H1 (cell line): ENCODE results near the gene ZBTB45. TPM values are rescaled to one million over a fixed set of nuclear protein-coding genes. Genes with fewer than 3 reads are reported as not detected.

ENCODE experiments used
- CTCF ChIA-PET: fragments of 300-600 bp; sonication (Branson Sonifier 250); formaldehyde crosslinking; loops from one replicate; lab custom pipeline; 2021; ENCODE audit not compliant: partially characterized antibody; lab: Charles Lee
- POLR2A ChIA-PET: fragments of 300-600 bp; sonication (Branson Sonifier 250); formaldehyde crosslinking; loops from one replicate; lab custom pipeline; 2021; ENCODE audit warnings: inconsistent platforms; ENCODE audit not compliant: partially characterized antibody; lab: Charles Lee
- DNase-seq, 2 experiments: peaks; one replicate each; pipeline versions ENCODE4 v3.0.0 to v3.0.0-alpha.2; 2010 to 2022; ENCODE audit warnings: low spot score in 2 of 2, low read depth in 1 of 2, mixed read lengths in 1 of 2
- FAIRE-seq: peaks from 2 replicates; lab custom pipeline; 2011; peaks lifted over from hg19 to GRCh38; lab: Jason Lieb, UNC
- H2AFZ ChIP-seq: 2 replicates; pipeline ENCODE4 v1.8.1; 2012; ENCODE audit warnings: low read length, inconsistent platforms
- H2AK5ac ChIP-seq: 2 replicates; pipeline ENCODE4 v1.6.1; 2013; ENCODE audit warnings: low read depth, low read length
- H2BK120ac ChIP-seq: replicated peaks from 2 replicates; pipeline ENCODE3; 2013; ENCODE audit warnings: low read depth, low read length, inconsistent platforms
- H2BK12ac ChIP-seq: 2 replicates; pipeline ENCODE4 v1.6.1; 2013; ENCODE audit warnings: low read depth, low read length
- H2BK15ac ChIP-seq: 2 replicates; pipeline ENCODE4 v1.6.1; 2013; ENCODE audit warnings: low read length
- H2BK20ac ChIP-seq: 2 replicates; pipeline ENCODE4 v1.6.1; 2013; ENCODE audit warnings: low read length
- H2BK5ac ChIP-seq: 2 replicates; pipeline ENCODE4 v1.6.1; 2013; ENCODE audit warnings: low read depth, low read length
- H3K14ac ChIP-seq: 2 replicates; pipeline ENCODE4 v1.6.1; 2013; ENCODE audit warnings: inconsistent platforms; ENCODE audit not compliant: insufficient read length
- H3K18ac ChIP-seq: 2 replicates; pipeline ENCODE4 v1.6.1; 2013; ENCODE audit warnings: low read length; ENCODE audit errors: extremely low read depth
- H3K23ac ChIP-seq: 2 replicates; pipeline ENCODE4 v1.6.1; 2013; ENCODE audit warnings: inconsistent platforms; ENCODE audit not compliant: insufficient read length
- H3K23me2 ChIP-seq: 2 replicates; pipeline ENCODE4 v1.6.1; 2013; ENCODE audit warnings: low read depth, low read length
- H3K27ac ChIP-seq: 2 replicates; pipeline ENCODE4 v1.6.1; 2011; ENCODE audit warnings: low read depth, low read length, inconsistent platforms
- H3K27me3 ChIP-seq, 4 experiments: replicated peaks in 1 of 4; 1 replicate in 1 of 4; 2 replicates in 3 of 4; pipeline versions ENCODE4 v1.6.1 to v1.8.1; 2011 to 2013; ENCODE audit warnings: low read length in 3 of 4, mild to moderate bottlenecking in 3 of 4, inconsistent platforms in 2 of 4, mixed read lengths in 2 of 4, moderate library complexity in 1 of 4; ENCODE audit not compliant: control insufficient read depth in 3 of 4, insufficient read depth in 3 of 4; ENCODE audit errors: extremely low read depth in 1 of 4
- H3K36me3 ChIP-seq, 4 experiments: 2 replicates each; pipeline versions ENCODE4 v1.6.1 to v1.8.1; 2011 to 2013; ENCODE audit warnings: mild to moderate bottlenecking in 4 of 4, low read length in 3 of 4, moderate library complexity in 2 of 4, control low read depth in 1 of 4, inconsistent platforms in 1 of 4; ENCODE audit not compliant: insufficient read depth in 4 of 4, control insufficient read depth in 2 of 4
- H3K4ac ChIP-seq: replicated peaks from 2 replicates; pipeline ENCODE3; 2013; ENCODE audit warnings: low read length, low read depth, mixed read lengths, inconsistent platforms; ENCODE audit not compliant: insufficient read length
- H3K4me1 ChIP-seq, 4 experiments: replicated peaks in 1 of 4; 1 replicate in 1 of 4; 2 replicates in 3 of 4; pipeline versions ENCODE4 v1.6.1 to v1.8.1; 2011 to 2013; ENCODE audit warnings: low read length in 3 of 4, inconsistent platforms in 2 of 4, mixed read lengths in 1 of 4; ENCODE audit not compliant: insufficient read depth in 4 of 4, control insufficient read depth in 3 of 4
- H3K4me2 ChIP-seq, 2 experiments: 2 replicates each; pipeline versions ENCODE4 v1.6.1 to v1.8.1; 2011 to 2013; ENCODE audit warnings: low read depth in 2 of 2, low read length in 2 of 2, control low read depth in 1 of 2, inconsistent platforms in 1 of 2, mild to moderate bottlenecking in 1 of 2; ENCODE audit not compliant: insufficient read depth in 1 of 2
- H3K4me3 ChIP-seq, 4 experiments: fragments of 200-600, 300-600 bp in 1 of 4; sonication (generic), shearing (Covaris generic), sonication (Bioruptor Twin) in 1 of 4; 2 replicates each; pipeline versions ENCODE4 v1.5.1 to v1.8.1; 2011 to 2016; ENCODE audit warnings: low read length in 4 of 4, low read depth in 3 of 4, control low read depth in 2 of 4, inconsistent platforms in 2 of 4, mild to moderate bottlenecking in 2 of 4, mixed read lengths in 1 of 4, moderate library complexity in 1 of 4; ENCODE audit not compliant: insufficient read depth in 2 of 4; ENCODE audit errors: extremely low read depth in 1 of 4
- H3K56ac ChIP-seq: replicated peaks from 2 replicates; pipeline ENCODE3; 2013; ENCODE audit warnings: low read depth, mild to moderate bottlenecking, mixed read lengths, low read length, inconsistent platforms; ENCODE audit not compliant: insufficient read length
- H3K79me1 ChIP-seq: 2 replicates; pipeline ENCODE4 v1.6.1; 2013; ENCODE audit warnings: low read depth, low read length, control low read depth
- H3K79me2 ChIP-seq, 2 experiments: 2 replicates each; pipeline versions ENCODE4 v1.6.1 to v1.8.1; 2012 to 2013; ENCODE audit warnings: low read length in 2 of 2, mild to moderate bottlenecking in 2 of 2, inconsistent platforms in 1 of 2; ENCODE audit not compliant: insufficient read depth in 2 of 2, control insufficient read depth in 1 of 2
- H3K9ac ChIP-seq, 4 experiments: replicated peaks in 1 of 4; 1 replicate in 1 of 4; 2 replicates in 3 of 4; pipeline versions ENCODE4 v1.6.1 to v1.8.1; 2011 to 2013; ENCODE audit warnings: low read depth in 3 of 4, low read length in 3 of 4, control low read depth in 2 of 4, mild to moderate bottlenecking in 2 of 4, moderate library complexity in 2 of 4, inconsistent platforms in 1 of 4; ENCODE audit errors: extremely low read depth in 1 of 4
- H3K9me3 ChIP-seq, 2 experiments: 2 replicates each; pipeline versions ENCODE4 v1.6.1 to v1.8.1; 2012 to 2013; ENCODE audit warnings: mild to moderate bottlenecking in 2 of 2, moderate library complexity in 2 of 2, control low read depth in 1 of 2, inconsistent platforms in 1 of 2, low read depth in 1 of 2, low read length in 1 of 2, mixed read lengths in 1 of 2; ENCODE audit not compliant: insufficient read depth in 2 of 2
- H4K20me1 ChIP-seq, 2 experiments: replicated peaks in 1 of 2; 2 replicates each; pipeline versions ENCODE3 to v1.8.1; 2011 to 2013; ENCODE audit warnings: inconsistent platforms in 2 of 2, low read length in 2 of 2, mild to moderate bottlenecking in 1 of 2; ENCODE audit not compliant: insufficient read depth in 2 of 2, control insufficient read depth in 1 of 2
- H4K5ac ChIP-seq: 2 replicates; pipeline ENCODE4 v1.6.1; 2013; ENCODE audit warnings: low read length, low read depth, mixed read lengths, inconsistent platforms; ENCODE audit not compliant: insufficient read length
- H4K8ac ChIP-seq: 2 replicates; pipeline ENCODE4 v1.8.0; 2013; ENCODE audit warnings: mild to moderate bottlenecking, moderate library complexity, low read length, inconsistent platforms; ENCODE audit not compliant: insufficient read depth; ENCODE audit errors: extremely low read depth
- H4K91ac ChIP-seq: replicated peaks from 2 replicates; pipeline ENCODE3; 2013; ENCODE audit warnings: low read length, mixed read lengths, inconsistent platforms; ENCODE audit not compliant: insufficient read length
- BRCA1 ChIP-seq: IDR thresholded peaks from 2 replicates; pipeline ENCODE4 v1.6.1; 2012; ENCODE audit warnings: low read depth, low read length, improper control_type of control experiment
- EZH2 ChIP-seq: fragments of 200-600 bp; sonication (generic); IDR thresholded peaks from 2 replicates; pipeline ENCODE4 v1.7.1; 2012; ENCODE audit warnings: low read depth, mild to moderate bottlenecking, moderate library complexity, low read length, inconsistent platforms; ENCODE audit not compliant: severe bottlenecking
- HDAC2 ChIP-seq, 2 experiments: fragments of 300-600 bp in 1 of 2; sonication (generic) in 1 of 2; IDR thresholded peaks; 2 replicates each; pipeline ENCODE4 v1.6.1; 2011 to 2012; ENCODE audit warnings: low read depth in 2 of 2, low read length in 2 of 2, mild to moderate bottlenecking in 2 of 2, moderate library complexity in 2 of 2, borderline replicate concordance in 1 of 2, inconsistent platforms in 1 of 2
- KDM5A ChIP-seq: fragments of 200-600 bp; IDR thresholded peaks from 2 replicates; pipeline ENCODE4 v1.7.1; 2012; ENCODE audit warnings: mild to moderate bottlenecking, low read length, inconsistent platforms, mixed read lengths
- MAFK ChIP-seq: IDR thresholded peaks from 2 replicates; pipeline ENCODE4 v1.6.1; 2012; ENCODE audit warnings: low read depth, mild to moderate bottlenecking, improper control_type of control experiment, low read length
- NANOG ChIP-seq: IDR thresholded peaks from 2 replicates; pipeline ENCODE4 v1.6.1; 2011; ENCODE audit warnings: low read length, low read depth, mild to moderate bottlenecking, inconsistent platforms; ENCODE audit not compliant: insufficient read depth, poor library complexity, severe bottlenecking
- POU5F1 ChIP-seq: IDR thresholded peaks from 2 replicates; pipeline ENCODE4 v1.6.1; 2011; ENCODE audit warnings: low read depth, mild to moderate bottlenecking, low read length, moderate library complexity
- RNF2 ChIP-seq: fragments of 200-900, 300-1000 bp; sonication (generic); IDR thresholded peaks from 2 replicates; pipeline ENCODE4 v1.7.1; 2016; ENCODE audit warnings: borderline replicate concordance, low read depth, mild to moderate bottlenecking, antibody characterized with exemption, low read length; ENCODE audit not compliant: poor library complexity, severe bottlenecking; ENCODE audit errors: missing control alignments
- SIRT6 ChIP-seq: IDR thresholded peaks from one replicate; pipeline ENCODE4 v1.7.1; 2012; ENCODE audit warnings: low read length, inconsistent platforms
- whole genome bisulfite sequencing, 2 experiments: shearing (Covaris generic) in 1 of 2; methylation state at CpG; one replicate each; pipeline versions ENCODE4 v1.1.6 to v1.1.7; 2013 to 2015; ENCODE audit warnings: low lambda C conversion rate in 2 of 2, mixed read lengths in 2 of 2, inconsistent platforms in 1 of 2, low coverage in 1 of 2, missing lambda C conversion rate in 1 of 2; ENCODE audit not compliant: insufficient replicate concordance in 2 of 2, insufficient coverage in 1 of 2, insufficient read length in 1 of 2; ENCODE audit errors: extremely low coverage in 1 of 2, missing lambda C conversion rate in 1 of 2; 5-methylcytosine and 5-hydroxymethylcytosine counted together
- polyA plus RNA-seq, 7 experiments: library from polyadenylated mRNA; depleted of rRNA in 3 of 7; stranded (reverse) in 5 of 7; unstranded in 2 of 7; fragments of >200 nt in 5 of 7; fragments of 200-250 nt in 2 of 7; gene quantifications; 1 replicate in 5 of 7; 2 replicates in 1 of 7; 4 replicates in 1 of 7; pipeline versions ENCODE4 v1.2.1 to v1.2.3, GENCODE V29; 2011 to 2013; ENCODE audit warnings: missing spikeins in 2 of 7, mixed read lengths in 2 of 7
- total RNA-seq: library from RNA; stranded (reverse); fragmentation: NEBNext Ultra II Directional; extraction: Animal tissue kit (Norgen Biotek cat#: 25700); gene quantifications from 2 replicates; pipeline ENCODE4 v1.2.1, GENCODE V29; 2021

ZBTB45 gene
- total and polyA plus RNA-seq, 2 of the 8 experiments (the other 6 are each of a cell fraction or from before 2014, with no cell fraction given), result 16.9 to 17.2 TPM

- no peak overlapping the region for H3K56ac ChIP-seq
- ChIA-PET CTCF (interaction anchor here (1.6 kb wide), 1 partner anchor 11 kb away, joined by 3 read pairs; no protein-coding TSS in a partner anchor), POLR2A (interaction anchor here (0.6 to 2.3 kb wide), 2 partner anchors 39 to 59 kb away, joined by 3 to 6 read pairs; partner anchors contain the start of gene ZBTB45)
- H2BK12ac ChIP-seq, result no peak overlapping the region
- no peak overlapping the region for H3K9ac ChIP-seq
- H4K5ac ChIP-seq, result no peak overlapping the region
- H3K4me3 ChIP-seq, result no peak overlapping the region
- H2AK5ac ChIP-seq, result no peak overlapping the region
- H4K20me1 ChIP-seq, result no peaks in the 10 kb centered on the region
- H2BK5ac ChIP-seq, result no peak overlapping the region
- no peak overlapping the region for H2BK15ac ChIP-seq
- H3K4me1 ChIP-seq, result peaks cover 0 to 5% (median 2%) of the 10 kb centered on the region in 4 experiments; a peak in 6 of 7 replicates
- H3K4me2 ChIP-seq, result no peak overlapping the region
- H2BK120ac ChIP-seq, result no peak overlapping the region
- H3K18ac ChIP-seq, result no peak overlapping the region
- no peak overlapping the region for H2AFZ ChIP-seq
- FAIRE-seq, result no peak
- no peak overlapping the region for H4K91ac ChIP-seq
- H3K79me2 ChIP-seq, result no peaks in the 10 kb centered on the region
- no peak for TF ChIP-seq HDAC2 (IDR thresholded peaks at IDR 0.05; ENCODE audit: borderline replicate concordance in 1 of 2, low read depth in 2 of 2, low read length in 2 of 2)
- TF ChIP-seq KDM5A, result no peak
- no peak for TF ChIP-seq RNF2
- TF ChIP-seq MAFK, result no peak
- no peak for TF ChIP-seq NANOG
- no peak for TF ChIP-seq EZH2
- TF ChIP-seq POU5F1, result no peak
- no peak for TF ChIP-seq SIRT6
- TF ChIP-seq BRCA1, result no peak
- H3K23ac ChIP-seq, result no peak overlapping the region
- peaks cover 0 to 3% (median 0%) of the 10 kb centered on the region in 4 experiments; a peak in 2 of 7 replicates for H3K27me3 ChIP-seq
- H4K8ac ChIP-seq, result no peak overlapping the region
- H3K4ac ChIP-seq, result no peak overlapping the region
- H2BK20ac ChIP-seq, result no peak overlapping the region
- DNase-seq, result no peak
- no peaks in the 10 kb centered on the region for H3K79me1 ChIP-seq
- no peak overlapping the region for H3K27ac ChIP-seq
- peaks cover 8% of the 10 kb centered on the region for H3K23me2 ChIP-seq
- H3K36me3 ChIP-seq, result peaks cover 0 to 2% (median 0%) of the 10 kb centered on the region in 4 experiments; a peak in 2 of 8 replicates
- 89% methylated on average over 12 of the region's 20 CpGs; no CpG with 5 or more reads in 1 of the 2 experiments for WGBS, 2 experiments
- H3K14ac ChIP-seq, result no peak overlapping the region
- no peaks in the 10 kb centered on the region for H3K9me3 ChIP-seq
Observed at GRCh38 chr19:58480481-58480830, 39.2 kb downstream of the ZBTB45 start.
